Fibroblast of lung (primary cell): ENCODE data around the gene MICAL1. TPM values are rescaled to one million over a fixed set of nuclear protein-coding genes. Genes with fewer than 3 reads are reported as not detected.

ENCODE experiments used
- DNase-seq, 2 donors: peaks; one replicate each; pipeline versions ENCODE4 v3.0.0 to v3.0.0-alpha.2; 2010; ENCODE audit warnings: low read depth in 2 of 2
- H2AFZ ChIP-seq: 2 replicates; pipeline ENCODE4 v1.5.1; 2012; ENCODE audit warnings: low read length, control low read depth, inconsistent platforms
- H3K27ac ChIP-seq: 2 replicates; pipeline ENCODE4 v1.5.1; 2011; ENCODE audit warnings: low read length, control low read depth; ENCODE audit not compliant: insufficient read depth
- H3K27me3 ChIP-seq: 2 replicates; pipeline ENCODE4 v1.5.1; 2011; ENCODE audit warnings: mild to moderate bottlenecking, low read length; ENCODE audit not compliant: control insufficient read depth, insufficient read depth
- H3K36me3 ChIP-seq: 2 replicates; pipeline ENCODE4 v1.5.1; 2011; ENCODE audit warnings: low read length; ENCODE audit not compliant: control insufficient read depth, insufficient read depth
- H3K4me1 ChIP-seq: 2 replicates; pipeline ENCODE4 v1.5.1; 2011; ENCODE audit warnings: low read length; ENCODE audit not compliant: control insufficient read depth, insufficient read depth; ENCODE audit errors: extremely low read depth
- H3K4me2 ChIP-seq: 2 replicates; pipeline ENCODE4 v1.5.1; 2011; ENCODE audit warnings: low read length, control low read depth; ENCODE audit not compliant: insufficient read depth; ENCODE audit errors: extremely low read depth
- H3K4me3 ChIP-seq, 4 experiments: fragments of 200-600 bp in 1 of 4; sonication (generic) in 1 of 4; replicated peaks in 1 of 4; 2 replicates each; pipeline ENCODE4 v1.5.1; 2011 to 2016; ENCODE audit warnings: low read length in 4 of 4, low read depth in 3 of 4, mild to moderate bottlenecking in 3 of 4, control low read depth in 2 of 4, inconsistent platforms in 1 of 4, mixed read lengths in 1 of 4; ENCODE audit not compliant: insufficient read depth in 1 of 4; ENCODE audit errors: control extremely low read depth in 1 of 4
- H3K79me2 ChIP-seq: 2 replicates; pipeline ENCODE4 v1.5.1; 2012; ENCODE audit warnings: mild to moderate bottlenecking, low read length, inconsistent platforms; ENCODE audit not compliant: control insufficient read depth, insufficient read depth
- H3K9ac ChIP-seq: 2 replicates; pipeline ENCODE4 v1.5.1; 2011; ENCODE audit warnings: mild to moderate bottlenecking, low read length, control low read depth; ENCODE audit not compliant: insufficient read depth
- H3K9me3 ChIP-seq: 2 replicates; pipeline ENCODE4 v1.5.1; 2012; ENCODE audit warnings: low read depth, low read length; ENCODE audit not compliant: control insufficient read depth, insufficient read depth
- H4K20me1 ChIP-seq: 2 replicates; pipeline ENCODE4 v1.5.1; 2011; ENCODE audit warnings: low read length; ENCODE audit not compliant: control insufficient read depth, insufficient read depth; ENCODE audit errors: extremely low read depth
- CTCF ChIP-seq, 2 donors: IDR thresholded peaks in 1 of 2; conservative IDR thresholded peaks in 1 of 2; 1 replicate in 1 of 2; 2 replicates in 1 of 2; pipeline ENCODE4 v1.5.1; 2011 to 2012; ENCODE audit warnings: low read length in 2 of 2, control low read depth in 1 of 2, inconsistent platforms in 1 of 2, low read depth in 1 of 2, mild to moderate bottlenecking in 1 of 2
- EZH2 ChIP-seq: IDR thresholded peaks from 2 replicates; pipeline ENCODE4 v1.5.1; 2012; ENCODE audit warnings: low read length, control low read depth, mild to moderate bottlenecking; ENCODE audit errors: missing control alignments
- polyA plus RNA-seq, 2 donors: library from polyadenylated mRNA; depleted of rRNA in 1 of 2; stranded (reverse) in 1 of 2; unstranded in 1 of 2; fragments of >200 nt; gene quantifications; 2 replicates each; pipeline ENCODE4 v1.2.1, GENCODE V29; 2011 to 2012; ENCODE audit warnings: missing spikeins in 1 of 2
- total RNA-seq: library from RNA; depleted of rRNA; stranded (reverse); fragments of >200 nt; gene quantifications from 2 replicates; pipeline ENCODE4 v1.2.1, GENCODE V29; 2014

The MICAL1 gene
- total and polyA plus RNA-seq, 2 donors (not counting 1 experiment from before 2014, with no cell fraction given), result 37.5 to 53.5 TPM

GRCh38 chr6:109453594-109454495, 1.7 kb downstream of the MICAL1 start:
- TF ChIP-seq EZH2, result no peak
- TF ChIP-seq CTCF (conservative IDR thresholded peaks at IDR 0.05 in 1 of 2, IDR thresholded peaks at IDR 0.05 in 1 of 2; ENCODE audit: low read depth in 1 of 2, low read length in 2 of 2), result no peak
- Histone ChIP-seq H3K9ac (peak overlapping the region; percentile 8), H3K4me3 (peak overlapping the region; percentile 82 to 93 (median 89)), H3K4me2 (peak overlapping the region; percentile 95), H4K20me1 (no peaks in the 10 kb centered on the region), H3K79me2 (peaks cover 24% of the 10 kb centered on the region), H3K9me3 (no peaks in the 10 kb centered on the region), H3K27me3 (no peaks in the 10 kb centered on the region), H3K36me3 (peaks cover 19% of the 10 kb centered on the region), H3K4me1 (peaks cover 7% of the 10 kb centered on the region), H3K27ac (peak overlapping the region; percentile 89), H2AFZ (no peak overlapping the region)
- peak in 1 of 2 donors; percentile 47 for DNase-seq

- no peak for DNase-seq
Observed at GRCh38 chr6:109453156-109453555, 2.4 kb downstream of the MICAL1 start.

More at GRCh38 chr6:109453156-109453555, 2.4 kb downstream of the MICAL1 start:
- H3K9me3 ChIP-seq, result no peaks in the 10 kb centered on the region
- no peak overlapping the region for H3K9ac ChIP-seq
- H3K27me3 ChIP-seq, result no peaks in the 10 kb centered on the region
- H2AFZ ChIP-seq, result no peak overlapping the region
- peaks cover 21% of the 10 kb centered on the region for H3K36me3 ChIP-seq
- TF ChIP-seq EZH2 (no peak), CTCF (conservative IDR thresholded peaks at IDR 0.05 in 1 of 2, IDR thresholded peaks at IDR 0.05 in 1 of 2; ENCODE audit: low read depth in 1 of 2, low read length in 2 of 2) (no peak)
- H3K79me2 ChIP-seq, result peaks cover 24% of the 10 kb centered on the region
- H3K4me1 ChIP-seq, result peaks cover 7% of the 10 kb centered on the region
- H3K4me2 ChIP-seq, result no peak overlapping the region
- H3K4me3 ChIP-seq, result no peak overlapping the region
- H3K27ac ChIP-seq, result no peak overlapping the region
- H4K20me1 ChIP-seq, result no peaks in the 10 kb centered on the region
